Measurements from ENCODE around the gene ACVR1C.
A peak's percentile ranks its signal among the peaks of the same experiment; 100 is the strongest.

ACVR1C gene

GRCh38 chr2:157498483-157498882, 130.2 kb downstream of the ACVR1C start:
- no peak for DNase-seq (ENCODE audit: low read depth, low spot score)

GRCh38 chr2:157497638-157498314, 130.9 kb downstream of the ACVR1C start:
- DNase-seq (ENCODE audit: low read depth, low spot score), result no peak

GRCh38 chr2:157492189-157492773, 136.4 kb downstream of the ACVR1C start:
- DNase-seq (ENCODE audit: low read depth, low spot score), result peak; percentile 64

- no peak for DNase-seq (ENCODE audit: low read depth, low spot score)
Observed at GRCh38 chr2:157489983-157490382, 138.7 kb downstream of the ACVR1C start.

- DNase-seq (ENCODE audit: low read depth, low spot score), result no peak
Observed at GRCh38 chr2:157488877-157489276, 139.8 kb downstream of the ACVR1C start.

- DNase-seq (ENCODE audit: low read depth, low spot score), result no peak
Observed at GRCh38 chr2:157487747-157488146, 140.9 kb downstream of the ACVR1C start.

GRCh38 chr2:157487271-157487610, 141.4 kb downstream of the ACVR1C start:
- DNase-seq (ENCODE audit: low read depth, low spot score), result no peak

GRCh38 chr2:157486596-157487270, 141.9 kb downstream of the ACVR1C start:
- no peak for DNase-seq (ENCODE audit: low read depth, low spot score)

GRCh38 chr2:157480182-157480961, 148.3 kb downstream of the ACVR1C start:
- DNase-seq (ENCODE audit: low read depth, low spot score), result no peak

- DNase-seq (ENCODE audit: low read depth, low spot score), result no peak
Observed at GRCh38 chr2:157479081-157480027, 149.3 kb downstream of the ACVR1C start.

GRCh38 chr2:157477919-157478318, 150.7 kb downstream of the ACVR1C start:
- no peak for DNase-seq (ENCODE audit: low read depth, low spot score)

GRCh38 chr2:157476953-157477709, 151.5 kb downstream of the ACVR1C start:
- DNase-seq (ENCODE audit: low read depth, low spot score), result no peak

All from ELF-1 (cell line).